H9 (cell line): ENCODE data around the gene MC1R. TPM values are rescaled to one million over a fixed set of nuclear protein-coding genes. Genes with fewer than 3 reads are reported as not detected.

Experiments
- DNase-seq: peaks from one replicate; pipeline ENCODE4 v3.0.0-alpha.2; 2017
- H2AFZ ChIP-seq: one replicate; pipeline ENCODE4 v1.6.1; 2013; ENCODE audit warnings: mild to moderate bottlenecking, low read length, control low read depth, moderate library complexity
- H2AK5ac ChIP-seq: 2 replicates; pipeline ENCODE4 v1.6.1; 2013; ENCODE audit warnings: low read length, control low read depth, mixed read lengths; ENCODE audit not compliant: insufficient read length
- H2BK120ac ChIP-seq: one replicate; pipeline ENCODE4 v1.6.1; 2013; ENCODE audit warnings: low read depth, mild to moderate bottlenecking, low read length, control low read depth, inconsistent platforms; ENCODE audit not compliant: poor library complexity, severe bottlenecking
- H2BK12ac ChIP-seq: 2 replicates; pipeline ENCODE4 v1.6.1; 2013; ENCODE audit warnings: low read length, control low read depth, mixed read lengths, low read depth; ENCODE audit not compliant: insufficient read length
- H2BK15ac ChIP-seq: 2 replicates; pipeline ENCODE4 v1.6.1; 2013; ENCODE audit warnings: low read depth, low read length, control low read depth
- H2BK20ac ChIP-seq: one replicate; pipeline ENCODE4 v1.6.1; 2013; ENCODE audit warnings: low read depth, mild to moderate bottlenecking, low read length, control low read depth, inconsistent platforms; ENCODE audit not compliant: poor library complexity, severe bottlenecking
- H2BK5ac ChIP-seq: 2 replicates; pipeline ENCODE4 v1.6.1; 2013; ENCODE audit warnings: low read length, control low read depth, mixed read lengths; ENCODE audit not compliant: insufficient read length
- H3K14ac ChIP-seq: 2 replicates; pipeline ENCODE4 v1.6.1; 2013; ENCODE audit warnings: low read length, control low read depth; ENCODE audit not compliant: insufficient read depth
- H3K18ac ChIP-seq: 2 replicates; pipeline ENCODE4 v1.6.1; 2013; ENCODE audit warnings: low read depth, mild to moderate bottlenecking, mixed read lengths, low read length, control low read depth; ENCODE audit not compliant: insufficient read length
- H3K23ac ChIP-seq: 2 replicates; pipeline ENCODE4 v1.6.1; 2013; ENCODE audit warnings: low read length, control low read depth, mixed read lengths, low read depth; ENCODE audit not compliant: insufficient read length
- H3K23me2 ChIP-seq: 2 replicates; pipeline ENCODE4 v1.6.1; 2013; ENCODE audit warnings: low read depth, mild to moderate bottlenecking, mixed read lengths, low read length, control low read depth; ENCODE audit not compliant: insufficient read length, poor library complexity, severe bottlenecking
- H3K27ac ChIP-seq: 2 replicates; pipeline ENCODE4 v1.5.1; 2013; ENCODE audit warnings: low read length, control low read depth, mixed read lengths, low read depth; ENCODE audit not compliant: insufficient read length
- H3K27me3 ChIP-seq: 2 replicates; pipeline ENCODE4 v1.6.1; 2013; ENCODE audit warnings: low read length, control low read depth, inconsistent platforms; ENCODE audit not compliant: insufficient read depth
- H3K4ac ChIP-seq: 2 replicates; pipeline ENCODE4 v1.6.1; 2013; ENCODE audit warnings: low read depth, mild to moderate bottlenecking, control low read depth, inconsistent platforms, low read length, moderate library complexity
- H3K4me1 ChIP-seq: 2 replicates; pipeline ENCODE4 v1.6.1; 2013; ENCODE audit warnings: low read length, control low read depth, inconsistent platforms; ENCODE audit not compliant: insufficient read depth
- H3K4me2 ChIP-seq: 2 replicates; pipeline ENCODE4 v1.6.1; 2013; ENCODE audit warnings: low read length, control low read depth, mixed read lengths; ENCODE audit not compliant: insufficient read length, insufficient read depth
- H3K56ac ChIP-seq: 2 replicates; pipeline ENCODE4 v1.6.1; 2013; ENCODE audit warnings: low read depth, mild to moderate bottlenecking, mixed read lengths, low read length, control low read depth; ENCODE audit not compliant: insufficient read length
- H3K79me1 ChIP-seq: 2 replicates; pipeline ENCODE4 v1.6.1; 2013; ENCODE audit warnings: low read depth, mild to moderate bottlenecking, moderate library complexity, low read length, control low read depth, inconsistent platforms; ENCODE audit not compliant: insufficient read depth, poor library complexity, severe bottlenecking
- H3K79me2 ChIP-seq: 2 replicates; pipeline ENCODE4 v1.6.1; 2013; ENCODE audit warnings: low read length, control low read depth, inconsistent platforms; ENCODE audit not compliant: insufficient read depth
- H3K9ac ChIP-seq: 2 replicates; pipeline ENCODE4 v1.6.1; 2013; ENCODE audit warnings: low read length, control low read depth, mixed read lengths; ENCODE audit not compliant: insufficient read length; ENCODE audit errors: extremely low read depth
- H3K9me3 ChIP-seq: one replicate; pipeline ENCODE4 v1.6.1; 2013; ENCODE audit warnings: low read depth, low read length, inconsistent platforms; ENCODE audit not compliant: control insufficient read depth
- H3T11ph ChIP-seq: one replicate; pipeline ENCODE4 v1.6.1; 2013; ENCODE audit warnings: mild to moderate bottlenecking, low read length, control low read depth, inconsistent platforms
- H4K20me1 ChIP-seq: one replicate; pipeline ENCODE4 v1.6.1; 2013; ENCODE audit not compliant: control insufficient read depth, insufficient read length, insufficient read depth
- H4K5ac ChIP-seq: 2 replicates; pipeline ENCODE4 v1.6.1; 2013; ENCODE audit warnings: low read depth, mild to moderate bottlenecking, mixed read lengths, low read length, control low read depth; ENCODE audit not compliant: insufficient read length
- H4K8ac ChIP-seq: replicated peaks from 2 replicates; pipeline ENCODE4 v1.6.1; 2013; ENCODE audit warnings: low read length, control low read depth, mixed read lengths, low read depth; ENCODE audit not compliant: insufficient read length
- H4K91ac ChIP-seq: 2 replicates; pipeline ENCODE4 v1.6.1; 2013; ENCODE audit warnings: low read depth, mild to moderate bottlenecking, moderate library complexity, mixed read lengths, low read length, control low read depth; ENCODE audit not compliant: insufficient read length
- H3K27ac Mint-ChIP-seq, 3 experiments: 2 replicates in 2 of 3; 3 replicates in 1 of 3; pipeline ENCODE4 v1.8.0; 2020 to 2021; ENCODE audit warnings: mixed read lengths in 3 of 3, mild to moderate bottlenecking in 1 of 3, moderate library complexity in 1 of 3
- H3K27me3 Mint-ChIP-seq: 2 replicates; pipeline ENCODE4 v1.8.0; 2021; ENCODE audit warnings: low read depth, mild to moderate bottlenecking, moderate library complexity, mixed read lengths
- H3K36me3 Mint-ChIP-seq, 3 experiments: 2 replicates in 2 of 3; 3 replicates in 1 of 3; pipeline ENCODE4 v1.8.0; 2020 to 2021; ENCODE audit warnings: low read depth in 3 of 3, mixed read lengths in 3 of 3; ENCODE audit not compliant: insufficient read depth in 1 of 3
- H3K4me1 Mint-ChIP-seq, 2 experiments: 2 replicates each; pipeline ENCODE4 v1.8.0; 2020; ENCODE audit warnings: mixed read lengths in 2 of 2
- H3K4me3 Mint-ChIP-seq, 2 experiments: 2 replicates in 1 of 2; 3 replicates in 1 of 2; pipeline ENCODE4 v1.8.0; 2020 to 2021; ENCODE audit warnings: mild to moderate bottlenecking in 2 of 2, mixed read lengths in 2 of 2, moderate library complexity in 1 of 2
- H3K9me3 Mint-ChIP-seq, 2 experiments: 2 replicates in 1 of 2; 3 replicates in 1 of 2; pipeline ENCODE4 v1.8.0; 2020; ENCODE audit warnings: mild to moderate bottlenecking in 2 of 2, mixed read lengths in 2 of 2, moderate library complexity in 1 of 2
- CTCF ChIP-seq: fragments of 200-600 bp; sonication (generic); conservative IDR thresholded peaks from 3 replicates; pipeline ENCODE4 v1.8.0; 2021; ENCODE audit warnings: antibody characterized with exemption, mild to moderate bottlenecking
- WGBS: extraction: QIAGEN DNeasy Blood & Tissue Kit; methylation state at CpG from one replicate; pipeline ENCODE4 v1.1.7; 2013; ENCODE audit warnings: missing lambda C conversion rate, low lambda C conversion rate, mixed read lengths; ENCODE audit not compliant: insufficient read length; ENCODE audit errors: extremely low coverage; 5-methylcytosine and 5-hydroxymethylcytosine counted together
- total RNA-seq: library from RNA; stranded (reverse); gene quantifications from 2 replicates; pipeline ENCODE4 v1.2.1, GENCODE V29; 2021

MC1R gene
- total RNA-seq, 1 experiment from 2014 or later = 4.7 TPM

DNA sequence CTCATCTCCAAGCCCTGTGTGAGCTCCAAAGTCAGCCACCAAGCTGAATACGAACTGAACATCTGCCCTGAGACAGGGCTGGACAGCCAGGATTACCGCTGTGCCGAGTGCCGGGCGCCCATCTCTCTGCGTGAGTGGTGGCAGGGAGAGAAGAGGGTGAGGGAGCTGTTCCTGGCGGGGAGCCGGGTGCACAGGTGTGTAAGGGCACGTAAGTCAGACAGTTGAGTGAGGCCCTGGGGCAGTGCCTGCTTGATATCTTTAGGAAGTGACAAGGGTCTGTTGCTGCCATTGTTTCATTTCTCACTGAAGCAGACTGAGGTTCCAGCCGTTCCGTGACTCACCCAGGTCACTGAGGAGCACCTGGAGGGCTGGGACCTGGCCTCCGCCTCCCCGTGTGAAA, 42.3 kb downstream of the MC1R start:
- H3K79me1 ChIP-seq = no peaks in the 10 kb centered on the region
- Mint-ChIP-seq H3K4me1 (peaks cover 3 to 4% of the 10 kb centered on the region in 2 experiments; a peak in 3 of 4 replicates), H3K27ac (no peak overlapping the region), H3K9me3 (no peaks in the 10 kb centered on the region; a peak in 1 of 5 replicates), H3K27me3 (no peaks in the 10 kb centered on the region), H3K36me3 (peaks cover 14 to 42% (median 33%) of the 10 kb centered on the region in 3 experiments), H3K4me3 (no peak overlapping the region)
- no peak for DNase-seq
- H3K18ac ChIP-seq = no peak overlapping the region
- H2BK15ac ChIP-seq = no peak overlapping the region
- H4K8ac ChIP-seq = no peak overlapping the region
- H3K9ac ChIP-seq = no peak overlapping the region
- H3K9me3 ChIP-seq = no peaks in the 10 kb centered on the region
- no peaks in the 10 kb centered on the region for H3K27me3 ChIP-seq
- H3K23me2 ChIP-seq = no peaks in the 10 kb centered on the region
- H3K23ac ChIP-seq = no peak overlapping the region
- no peaks in the 10 kb centered on the region for H3K79me2 ChIP-seq
- H2AK5ac ChIP-seq = no peak overlapping the region
- H3K4me2 ChIP-seq = no peak overlapping the region
- H4K5ac ChIP-seq = no peak overlapping the region
- H3T11ph ChIP-seq = no peak overlapping the region
- H3K4ac ChIP-seq = no peak overlapping the region
- no peak overlapping the region for H3K14ac ChIP-seq
- H2BK20ac ChIP-seq = no peak overlapping the region
- H4K91ac ChIP-seq = no peak overlapping the region
- WGBS = no CpG with 5 or more reads among the region's 13 CpGs
- no peak overlapping the region for H2AFZ ChIP-seq
- H2BK12ac ChIP-seq = no peak overlapping the region
- H4K20me1 ChIP-seq = no peaks in the 10 kb centered on the region
- no peak for TF ChIP-seq CTCF
- no peak overlapping the region for H2BK120ac ChIP-seq
- no peak overlapping the region for H3K27ac ChIP-seq
- no peak overlapping the region for H3K56ac ChIP-seq
- H2BK5ac ChIP-seq = no peak overlapping the region
- no peaks in the 10 kb centered on the region for H3K4me1 ChIP-seq
